Aortic smooth muscle cell (primary cell): ENCODE results near the gene LZIC. TPM values are rescaled to one million over a fixed set of nuclear protein-coding genes. Genes with fewer than 3 reads are reported as not detected.

Experiments
- total RNA-seq: library from RNA; depleted of rRNA; stranded (reverse); fragments of >200 nt; gene quantifications from 2 replicates; pipeline ENCODE4 v1.2.3, GENCODE V29; 2014

The LZIC gene
- 21.3 and 27.4 TPM in 2 replicates for total RNA-seq

DNA sequence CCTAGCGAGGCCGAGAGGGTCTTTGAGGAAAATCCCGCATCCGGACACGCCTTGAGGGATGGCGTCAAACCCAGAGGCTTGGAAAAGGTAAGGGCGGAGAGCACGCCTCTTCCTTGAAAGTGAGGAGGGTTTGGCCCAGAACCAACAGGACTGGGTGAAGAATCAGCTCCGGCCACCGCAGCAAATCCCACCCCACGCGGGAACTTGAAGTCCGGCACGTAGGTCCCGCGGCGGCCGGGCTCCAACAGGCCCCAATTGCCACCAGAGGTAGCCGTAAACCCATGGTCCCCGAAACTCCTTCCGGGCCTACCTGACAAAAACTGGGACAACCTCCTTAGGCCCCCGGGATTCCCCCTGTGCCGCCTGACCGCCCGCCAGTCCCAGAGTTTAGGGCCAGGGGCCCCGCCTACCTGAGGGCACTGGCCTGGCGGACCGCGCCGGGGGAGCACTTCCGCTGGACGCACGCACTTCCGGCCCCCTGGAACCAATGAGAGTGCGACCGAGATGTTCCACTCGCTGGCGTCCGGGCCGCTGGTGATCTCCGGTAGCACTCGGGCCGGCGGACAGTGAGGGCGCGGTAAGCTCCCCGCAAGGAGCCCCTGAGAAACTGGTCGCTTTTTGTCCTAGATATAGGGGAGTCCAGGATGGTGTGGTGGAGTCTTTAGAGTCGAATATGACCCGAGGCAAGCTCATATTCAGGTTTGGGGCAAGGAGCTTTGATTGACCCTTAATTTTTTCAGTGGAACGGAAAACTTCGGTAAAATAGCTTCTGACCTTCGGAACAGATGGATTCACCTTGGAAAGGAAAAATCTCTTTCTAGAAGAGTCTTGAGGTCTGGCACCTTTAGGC lies at the start of gene LZIC, which contains the start of gene NMNAT1:
TSS of gene LZIC (minus strand) at position 453 of the 850 bp plus-strand sequence. CDS start 6,772 bp downstream, outside the sequence.
TSS of gene NMNAT1 (plus strand) at position 537 of the 850 bp plus-strand sequence. CDS start 28,599 bp downstream, outside the sequence.

DNA sequence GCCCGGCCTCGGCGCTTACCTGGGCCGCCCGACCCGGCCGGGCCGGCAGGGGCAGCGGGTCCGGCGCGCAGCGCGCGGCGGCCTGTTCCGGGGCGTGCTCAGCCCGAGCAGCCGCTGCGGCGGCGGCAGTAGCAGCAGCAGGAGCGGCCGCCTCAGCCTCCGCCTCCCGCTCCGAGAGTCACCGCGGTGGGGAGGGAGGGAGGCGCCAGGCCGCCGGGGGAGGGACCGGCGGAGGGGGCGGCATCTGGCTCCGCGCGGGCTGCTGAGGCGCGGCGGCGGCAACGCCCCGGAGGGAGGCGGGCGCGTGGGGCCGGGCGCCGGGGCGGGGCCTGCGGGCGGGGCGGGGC lies 33.1 kb downstream of the LZIC start, which contains the start of gene CTNNBIP1:
TSS of gene CTNNBIP1 (minus strand) at position 194 of the 347 bp plus-strand sequence. CDS start 38,205 bp downstream, outside the sequence.

Other genes with a start within 250 kb of the LZIC start
- gene CLSTN1, start 119.4 kb downstream of the LZIC start, total RNA-seq: 104 and 117 TPM in 2 replicates
- 22.6 and 23.5 TPM in 2 replicates for gene CTNNBIP1, start 33.1 kb downstream of the LZIC start, total RNA-seq
- 12.9 and 15.4 TPM in 2 replicates for gene NMNAT1, start 84 bp upstream of the LZIC start, total RNA-seq
- gene RBP7, start 53.8 kb upstream of the LZIC start, total RNA-seq: 0.19 TPM in 1 of 2 replicates, not detected in the other
- 18.6 and 31.3 TPM in 2 replicates for gene UBE4B, start 89.6 kb upstream of the LZIC start, total RNA-seq